ENCODE results near the gene AK8.

The AK8 gene

DNA sequence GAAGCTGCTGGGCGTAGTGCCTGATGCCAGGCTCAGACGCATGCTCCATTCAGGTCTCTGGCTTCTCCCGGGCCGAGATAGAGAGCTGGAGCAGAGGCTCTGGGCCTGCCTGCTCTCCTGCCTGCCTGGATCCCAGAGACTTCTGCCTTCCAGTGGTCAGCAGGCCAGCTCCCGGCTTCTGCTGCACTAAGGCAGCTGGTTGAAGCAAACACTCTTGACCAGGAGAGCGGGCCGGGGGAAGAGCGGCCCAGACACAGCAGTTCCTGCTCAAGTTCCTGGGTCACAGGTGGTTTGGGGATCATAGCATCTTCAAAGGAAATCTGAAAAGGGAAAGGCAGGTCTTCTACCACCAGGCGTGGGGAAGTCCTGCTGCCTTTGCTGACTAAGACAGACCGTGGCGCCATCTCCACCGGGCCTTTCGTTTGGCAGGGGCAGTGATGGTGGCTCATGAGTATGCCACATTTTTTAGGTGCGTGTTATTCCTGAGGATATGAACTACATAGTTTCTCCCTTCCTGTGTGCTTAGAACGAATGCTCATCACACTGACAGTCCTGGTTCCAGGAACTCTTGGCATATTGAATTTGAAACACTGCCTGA lies 31.1 kb downstream of the AK8 start:
- Histone ChIP-seq H3K9ac (ENCODE audit: low read length) (no peak overlapping the region), H3K9me3 (ENCODE audit: control insufficient read depth, low read length) (no peaks in the 10 kb centered on the region), H3K27me3 (ENCODE audit: control insufficient read depth, insufficient read depth, low read length) (no peaks in the 10 kb centered on the region), H3K36me3 (ENCODE audit: control insufficient read depth, insufficient read depth, low read length) (no peaks in the 10 kb centered on the region), H3K4me3 (ENCODE audit: low read length) (no peak overlapping the region), H3K4me1 (ENCODE audit: control insufficient read depth, insufficient read depth, low read length) (peaks cover 5% of the 10 kb centered on the region)

DNA sequence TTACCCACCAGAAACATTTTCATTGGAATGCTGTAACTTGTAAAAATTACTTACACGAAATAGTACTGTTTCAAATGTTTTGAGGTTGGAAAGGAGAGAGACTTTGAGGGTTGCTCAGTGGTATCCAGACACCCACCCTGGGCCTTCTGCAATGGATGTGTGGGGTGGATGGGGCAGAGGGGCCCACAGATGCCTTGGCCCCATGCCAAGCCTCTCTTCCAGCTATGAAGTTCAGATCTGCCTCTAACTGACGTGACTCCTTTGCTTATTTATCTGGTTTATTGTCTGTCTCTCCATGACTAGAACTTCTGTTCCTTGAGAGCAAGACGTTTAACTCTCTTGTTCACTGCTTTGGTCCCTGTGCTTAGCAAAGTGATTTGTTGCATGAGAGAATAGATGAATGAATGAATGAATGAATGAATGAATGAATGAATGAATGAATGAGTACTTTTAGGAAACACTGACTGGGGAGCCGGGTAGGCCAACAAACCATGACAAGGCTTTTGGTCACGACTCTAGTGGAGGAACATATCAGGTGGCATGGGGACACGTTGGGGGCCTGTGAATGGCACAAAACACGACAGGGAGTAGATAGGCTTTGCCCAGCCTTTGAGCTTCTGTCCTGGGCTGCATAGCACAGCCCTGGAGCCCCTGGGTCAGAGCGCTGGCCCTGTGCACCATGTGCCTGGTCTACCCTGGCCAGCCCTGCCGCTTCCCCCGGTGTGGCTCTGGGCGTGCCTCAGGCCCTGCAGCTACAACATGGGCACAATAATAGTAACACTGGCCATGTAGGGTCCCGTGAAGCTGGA lies 31.8 kb downstream of the AK8 start:
- Histone ChIP-seq H3K9ac (ENCODE audit: low read length) (no peak overlapping the region), H3K27me3 (ENCODE audit: control insufficient read depth, insufficient read depth, low read length) (no peaks in the 10 kb centered on the region), H3K36me3 (ENCODE audit: control insufficient read depth, insufficient read depth, low read length) (no peaks in the 10 kb centered on the region), H3K4me1 (ENCODE audit: control insufficient read depth, insufficient read depth, low read length) (peaks cover 5% of the 10 kb centered on the region), H3K9me3 (ENCODE audit: control insufficient read depth, low read length) (no peaks in the 10 kb centered on the region), H3K4me3 (ENCODE audit: low read length) (no peak overlapping the region)

- Histone ChIP-seq H3K4me3 (ENCODE audit: low read length) (no peak overlapping the region), H3K27me3 (ENCODE audit: control insufficient read depth, insufficient read depth, low read length) (no peaks in the 10 kb centered on the region), H3K36me3 (ENCODE audit: control insufficient read depth, insufficient read depth, low read length) (no peaks in the 10 kb centered on the region), H3K9ac (ENCODE audit: low read length) (no peak overlapping the region), H3K9me3 (ENCODE audit: control insufficient read depth, low read length) (no peaks in the 10 kb centered on the region), H3K4me1 (ENCODE audit: control insufficient read depth, insufficient read depth, low read length) (no peaks in the 10 kb centered on the region)
Measured at GRCh38 chr9:132842124-132843044, 35.7 kb downstream of the AK8 start.

DNA sequence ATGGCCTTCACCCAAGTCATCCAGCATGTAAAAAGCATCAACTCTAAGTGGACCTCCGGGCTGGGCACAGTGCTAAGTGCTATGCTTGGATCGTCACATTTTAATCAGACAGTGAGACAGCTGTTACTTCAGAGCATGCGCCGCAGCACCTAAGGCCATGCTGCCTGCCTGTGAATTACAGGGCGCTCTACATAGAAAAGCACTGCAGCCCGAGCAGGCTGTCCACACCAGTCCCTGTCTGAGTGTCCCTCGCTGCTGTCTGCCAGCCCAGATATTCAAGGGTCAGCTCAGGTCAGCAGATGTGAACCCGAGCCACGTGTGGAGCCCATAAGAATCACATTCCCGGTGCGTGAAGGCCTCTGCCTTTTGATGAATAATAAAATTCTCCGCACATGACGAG lies 37.1 kb downstream of the AK8 start:
- Histone ChIP-seq H3K9ac (ENCODE audit: low read length) (no peak overlapping the region), H3K4me3 (ENCODE audit: low read length) (no peak overlapping the region), H3K9me3 (ENCODE audit: control insufficient read depth, low read length) (no peaks in the 10 kb centered on the region), H3K4me1 (ENCODE audit: control insufficient read depth, insufficient read depth, low read length) (no peaks in the 10 kb centered on the region), H3K27me3 (ENCODE audit: control insufficient read depth, insufficient read depth, low read length) (no peaks in the 10 kb centered on the region), H3K36me3 (ENCODE audit: control insufficient read depth, insufficient read depth, low read length) (no peaks in the 10 kb centered on the region)

DNA sequence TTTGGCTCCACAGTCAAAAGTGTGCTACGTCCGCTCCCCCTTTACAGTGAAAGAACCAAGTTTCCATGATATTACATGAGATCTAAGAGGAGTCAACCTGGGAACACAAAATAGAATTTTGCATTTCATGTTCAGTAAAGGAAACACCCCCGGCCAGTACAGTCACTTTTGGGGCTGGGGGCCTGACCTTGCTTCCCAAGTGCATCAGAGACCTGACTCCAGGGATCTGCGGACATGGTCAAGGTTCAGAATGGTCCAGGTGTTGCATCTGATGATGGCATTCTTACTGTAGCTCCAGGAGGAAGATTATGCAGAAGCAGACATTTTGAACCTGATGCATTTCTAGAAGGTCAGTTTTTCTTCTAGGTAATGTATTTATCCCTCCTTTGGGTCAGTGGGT lies 39.8 kb downstream of the AK8 start:
- Histone ChIP-seq H3K4me1 (ENCODE audit: control insufficient read depth, insufficient read depth, low read length) (no peaks in the 10 kb centered on the region), H3K9me3 (ENCODE audit: control insufficient read depth, low read length) (no peaks in the 10 kb centered on the region), H3K27me3 (ENCODE audit: control insufficient read depth, insufficient read depth, low read length) (no peaks in the 10 kb centered on the region), H3K4me3 (ENCODE audit: low read length) (no peak overlapping the region), H3K9ac (ENCODE audit: low read length) (no peak overlapping the region), H3K36me3 (ENCODE audit: control insufficient read depth, insufficient read depth, low read length) (no peaks in the 10 kb centered on the region)

- H3K4me3 ChIP-seq (ENCODE audit: low read length) = no peak overlapping the region
- H3K9ac ChIP-seq (ENCODE audit: low read length) = no peak overlapping the region
- H3K4me1 ChIP-seq (ENCODE audit: control insufficient read depth, insufficient read depth, low read length) = no peaks in the 10 kb centered on the region
- H3K9me3 ChIP-seq (ENCODE audit: control insufficient read depth, low read length) = no peaks in the 10 kb centered on the region
- H3K36me3 ChIP-seq (ENCODE audit: control insufficient read depth, insufficient read depth, low read length) = no peaks in the 10 kb centered on the region
- H3K27me3 ChIP-seq (ENCODE audit: control insufficient read depth, insufficient read depth, low read length) = no peaks in the 10 kb centered on the region
Measured at GRCh38 chr9:132837501-132838286, 40.4 kb downstream of the AK8 start.

DNA sequence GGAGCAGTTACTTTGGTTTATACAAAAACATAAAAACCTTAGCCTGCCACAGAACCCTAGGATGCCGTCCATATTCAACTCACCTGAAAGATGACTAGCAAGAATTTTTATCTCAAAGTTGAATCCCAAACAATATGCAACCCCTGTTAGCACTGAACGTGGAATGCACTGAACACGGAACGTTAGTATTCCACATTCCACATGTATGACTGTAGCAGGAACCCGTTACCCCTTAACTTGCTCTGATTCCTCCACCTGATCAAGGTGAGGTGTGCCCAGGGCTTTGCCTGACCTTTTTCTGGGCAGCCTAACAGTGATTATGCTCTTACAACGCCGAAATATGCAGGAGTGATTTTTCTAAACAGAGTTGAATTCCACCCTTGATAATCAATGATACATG lies 43.7 kb downstream of the AK8 start:
- no peak overlapping the region for H3K9ac ChIP-seq (ENCODE audit: low read length)
- H3K4me1 ChIP-seq (ENCODE audit: control insufficient read depth, insufficient read depth, low read length) = no peaks in the 10 kb centered on the region
- no peaks in the 10 kb centered on the region for H3K36me3 ChIP-seq (ENCODE audit: control insufficient read depth, insufficient read depth, low read length)
- H3K27me3 ChIP-seq (ENCODE audit: control insufficient read depth, insufficient read depth, low read length) = no peaks in the 10 kb centered on the region
- H3K9me3 ChIP-seq (ENCODE audit: control insufficient read depth, low read length) = no peaks in the 10 kb centered on the region
- H3K4me3 ChIP-seq (ENCODE audit: low read length) = no peak overlapping the region

GRCh38 chr9:132833550-132834121 lies 44.4 kb downstream of the AK8 start:
- H3K9ac ChIP-seq (ENCODE audit: low read length) = no peak overlapping the region
- no peak overlapping the region for H3K4me3 ChIP-seq (ENCODE audit: low read length)
- H3K27me3 ChIP-seq (ENCODE audit: control insufficient read depth, insufficient read depth, low read length) = no peaks in the 10 kb centered on the region
- H3K4me1 ChIP-seq (ENCODE audit: control insufficient read depth, insufficient read depth, low read length) = no peaks in the 10 kb centered on the region
- H3K36me3 ChIP-seq (ENCODE audit: control insufficient read depth, insufficient read depth, low read length) = no peaks in the 10 kb centered on the region
- H3K9me3 ChIP-seq (ENCODE audit: control insufficient read depth, low read length) = no peaks in the 10 kb centered on the region

DNA sequence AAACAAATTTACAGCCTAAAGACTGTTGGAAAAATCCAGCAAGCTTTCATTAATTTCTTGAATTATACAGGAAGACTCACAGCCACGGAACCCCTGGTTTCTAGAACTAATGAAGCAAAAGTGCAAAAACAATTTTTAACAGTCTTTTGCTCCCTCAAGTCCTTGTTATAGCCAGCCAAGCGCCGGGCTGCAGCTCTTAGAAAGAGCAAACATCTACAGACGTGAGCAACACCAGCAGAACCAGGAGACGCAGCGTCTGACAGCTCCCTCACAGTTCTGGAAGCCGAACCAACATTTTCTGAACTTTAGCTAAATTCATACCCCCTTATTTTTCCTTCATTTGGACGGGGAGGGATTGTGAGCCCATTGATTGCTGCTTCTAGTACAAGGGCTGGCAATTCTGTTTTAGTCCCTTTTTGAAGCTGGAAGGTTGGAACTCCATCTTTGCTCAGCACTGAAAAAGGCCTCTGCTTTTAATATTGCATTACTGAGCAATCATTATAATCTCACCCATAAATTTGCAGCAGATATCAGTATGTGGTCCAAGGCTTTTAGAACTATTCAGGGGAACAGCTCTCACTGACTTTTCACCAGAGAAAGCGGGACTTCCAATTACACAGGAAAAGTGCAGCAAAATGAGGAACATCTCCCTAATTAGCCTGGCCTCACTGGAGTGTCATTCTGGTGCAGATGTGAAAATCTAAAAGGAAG lies 45.8 kb downstream of the AK8 start:
- Histone ChIP-seq H3K9ac (ENCODE audit: low read length) (no peak overlapping the region), H3K4me1 (ENCODE audit: control insufficient read depth, insufficient read depth, low read length) (no peaks in the 10 kb centered on the region), H3K36me3 (ENCODE audit: control insufficient read depth, insufficient read depth, low read length) (no peaks in the 10 kb centered on the region), H3K4me3 (ENCODE audit: low read length) (no peak overlapping the region), H3K27me3 (ENCODE audit: control insufficient read depth, insufficient read depth, low read length) (no peaks in the 10 kb centered on the region), H3K9me3 (ENCODE audit: control insufficient read depth, low read length) (no peaks in the 10 kb centered on the region)

- Histone ChIP-seq H3K4me1 (ENCODE audit: control insufficient read depth, insufficient read depth, low read length) (no peaks in the 10 kb centered on the region), H3K36me3 (ENCODE audit: control insufficient read depth, insufficient read depth, low read length) (no peaks in the 10 kb centered on the region), H3K9me3 (ENCODE audit: control insufficient read depth, low read length) (no peaks in the 10 kb centered on the region), H3K27me3 (ENCODE audit: control insufficient read depth, insufficient read depth, low read length) (no peaks in the 10 kb centered on the region), H3K4me3 (ENCODE audit: low read length) (no peak overlapping the region), H3K9ac (ENCODE audit: low read length) (no peak overlapping the region)
Measured at GRCh38 chr9:132828201-132828770, 49.8 kb downstream of the AK8 start.

- Histone ChIP-seq H3K9ac (ENCODE audit: low read length) (no peak overlapping the region), H3K27me3 (ENCODE audit: control insufficient read depth, insufficient read depth, low read length) (no peaks in the 10 kb centered on the region), H3K4me3 (ENCODE audit: low read length) (no peak overlapping the region), H3K36me3 (ENCODE audit: control insufficient read depth, insufficient read depth, low read length) (no peaks in the 10 kb centered on the region), H3K4me1 (ENCODE audit: control insufficient read depth, insufficient read depth, low read length) (no peaks in the 10 kb centered on the region), H3K9me3 (ENCODE audit: control insufficient read depth, low read length) (no peaks in the 10 kb centered on the region)
Measured at GRCh38 chr9:132827366-132827765, 50.7 kb downstream of the AK8 start.
